Fibroblast of villous mesenchyme (primary cell): ENCODE results near the gene FGF19. TPM values are rescaled to one million over a fixed set of nuclear protein-coding genes. Genes with fewer than 3 reads are reported as not detected.
A peak's percentile ranks its signal among the peaks of the same experiment; 100 is the strongest.

ENCODE experiments used
- DNase-seq: peaks from one replicate; pipeline ENCODE4 v3.0.0-alpha.2; 2010; ENCODE audit warnings: low read depth
- H3K4me3 ChIP-seq: 2 replicates; pipeline ENCODE4 v1.5.1; 2011; ENCODE audit warnings: low read depth, mild to moderate bottlenecking, low read length
- total RNA-seq: library from RNA; depleted of rRNA; stranded (reverse); fragments of >200 nt; gene quantifications from 2 replicates; pipeline ENCODE4 v1.2.3, GENCODE V29; 2012
- TF ChIP-seq, protein P1 (sequence below): IDR thresholded peaks from 2 replicates; pipeline ENCODE4 v1.5.1; 2012; ENCODE audit warnings: low read depth, mild to moderate bottlenecking, low read length; ENCODE audit not compliant: insufficient read depth

The FGF19 gene
- total RNA-seq, 1 donor, result not detected

DNA sequence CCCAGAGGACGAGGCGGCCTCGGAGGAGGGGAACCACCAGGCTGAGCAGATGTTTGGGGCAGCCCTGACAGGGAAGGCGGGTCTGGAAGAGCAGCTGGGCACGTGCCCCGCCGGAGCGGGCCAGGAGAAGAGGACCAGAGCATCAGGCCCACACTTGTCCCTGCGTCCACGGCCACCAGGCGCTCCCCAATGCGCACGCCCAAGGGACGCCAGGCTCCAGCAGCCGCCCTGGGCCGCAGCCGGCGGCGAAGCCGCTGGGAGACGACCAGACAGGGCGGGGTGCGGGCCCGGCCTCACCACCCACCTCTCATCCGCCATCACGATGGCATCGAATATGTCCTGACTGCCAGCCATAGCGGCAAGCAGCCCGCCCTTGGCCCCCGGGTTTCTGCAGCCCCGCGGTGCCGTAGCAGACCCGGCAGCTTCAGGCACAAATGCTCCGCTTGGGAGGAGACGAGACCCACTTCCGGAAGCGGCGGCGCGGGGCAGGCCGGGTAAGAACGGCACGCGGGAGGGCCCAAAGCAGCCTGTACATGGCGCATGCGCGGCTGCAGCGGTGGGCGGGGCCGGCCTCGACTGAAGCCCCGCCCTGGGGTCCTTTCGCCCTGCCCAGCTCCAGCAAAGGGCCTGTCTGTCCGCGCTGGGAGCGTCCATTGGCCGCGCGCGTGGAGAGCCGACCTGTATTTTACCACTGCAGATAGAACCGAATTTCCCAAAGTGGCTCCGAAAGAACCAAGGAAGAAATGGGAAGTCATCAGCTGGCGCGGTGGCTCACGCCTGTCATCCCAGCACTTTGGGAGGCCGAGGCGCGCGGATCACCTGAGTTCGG is 28.7 kb downstream of the FGF19 start, which contains the start of gene LTO1:
Gene LTO1, minus strand, starts transcription at position 468 of the 829 bp plus-strand sequence. Its CDS starts 114 bp downstream, at position 354.
- H3K4me3 ChIP-seq, result peak within 1 kb of the TSS; percentile 96
- peak; percentile 98 for DNase-seq
- TF ChIP-seq, protein P1, sequence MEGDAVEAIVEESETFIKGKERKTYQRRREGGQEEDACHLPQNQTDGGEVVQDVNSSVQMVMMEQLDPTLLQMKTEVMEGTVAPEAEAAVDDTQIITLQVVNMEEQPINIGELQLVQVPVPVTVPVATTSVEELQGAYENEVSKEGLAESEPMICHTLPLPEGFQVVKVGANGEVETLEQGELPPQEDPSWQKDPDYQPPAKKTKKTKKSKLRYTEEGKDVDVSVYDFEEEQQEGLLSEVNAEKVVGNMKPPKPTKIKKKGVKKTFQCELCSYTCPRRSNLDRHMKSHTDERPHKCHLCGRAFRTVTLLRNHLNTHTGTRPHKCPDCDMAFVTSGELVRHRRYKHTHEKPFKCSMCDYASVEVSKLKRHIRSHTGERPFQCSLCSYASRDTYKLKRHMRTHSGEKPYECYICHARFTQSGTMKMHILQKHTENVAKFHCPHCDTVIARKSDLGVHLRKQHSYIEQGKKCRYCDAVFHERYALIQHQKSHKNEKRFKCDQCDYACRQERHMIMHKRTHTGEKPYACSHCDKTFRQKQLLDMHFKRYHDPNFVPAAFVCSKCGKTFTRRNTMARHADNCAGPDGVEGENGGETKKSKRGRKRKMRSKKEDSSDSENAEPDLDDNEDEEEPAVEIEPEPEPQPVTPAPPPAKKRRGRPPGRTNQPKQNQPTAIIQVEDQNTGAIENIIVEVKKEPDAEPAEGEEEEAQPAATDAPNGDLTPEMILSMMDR, result no peak

DNA sequence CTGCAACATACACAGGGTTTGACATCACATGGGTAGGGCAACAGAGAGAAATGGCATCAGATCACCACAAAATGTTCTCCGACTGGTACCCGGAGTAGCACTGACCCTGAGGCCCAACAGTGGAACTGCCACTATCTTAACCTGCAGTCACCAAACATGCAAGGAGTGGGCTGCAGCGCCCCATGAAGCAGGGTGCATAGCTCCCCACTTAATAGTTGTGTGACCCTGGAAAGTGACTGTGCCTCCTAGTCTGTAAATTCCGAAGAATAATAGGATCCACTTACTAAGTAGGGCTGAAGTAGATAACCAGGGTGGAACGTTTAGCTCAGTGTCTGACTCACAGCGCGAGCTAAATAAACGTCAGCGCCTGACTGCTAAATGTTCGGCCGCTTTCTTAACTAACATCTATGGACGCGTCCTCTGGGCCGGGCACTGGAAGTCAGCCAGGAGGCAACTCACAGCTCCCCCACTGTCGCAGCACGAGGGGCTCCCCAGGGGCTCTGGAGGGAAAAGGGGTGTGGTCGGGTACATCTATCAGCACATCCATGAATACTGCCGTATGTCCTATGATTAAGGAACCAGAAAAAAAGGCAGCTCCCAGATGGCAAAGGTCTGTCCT is 29.4 kb downstream of the FGF19 start:
- TF ChIP-seq, protein P1, result no peak
- H3K4me3 ChIP-seq, result peak overlapping the region; percentile 96
- peak; percentile 87 for DNase-seq

DNA sequence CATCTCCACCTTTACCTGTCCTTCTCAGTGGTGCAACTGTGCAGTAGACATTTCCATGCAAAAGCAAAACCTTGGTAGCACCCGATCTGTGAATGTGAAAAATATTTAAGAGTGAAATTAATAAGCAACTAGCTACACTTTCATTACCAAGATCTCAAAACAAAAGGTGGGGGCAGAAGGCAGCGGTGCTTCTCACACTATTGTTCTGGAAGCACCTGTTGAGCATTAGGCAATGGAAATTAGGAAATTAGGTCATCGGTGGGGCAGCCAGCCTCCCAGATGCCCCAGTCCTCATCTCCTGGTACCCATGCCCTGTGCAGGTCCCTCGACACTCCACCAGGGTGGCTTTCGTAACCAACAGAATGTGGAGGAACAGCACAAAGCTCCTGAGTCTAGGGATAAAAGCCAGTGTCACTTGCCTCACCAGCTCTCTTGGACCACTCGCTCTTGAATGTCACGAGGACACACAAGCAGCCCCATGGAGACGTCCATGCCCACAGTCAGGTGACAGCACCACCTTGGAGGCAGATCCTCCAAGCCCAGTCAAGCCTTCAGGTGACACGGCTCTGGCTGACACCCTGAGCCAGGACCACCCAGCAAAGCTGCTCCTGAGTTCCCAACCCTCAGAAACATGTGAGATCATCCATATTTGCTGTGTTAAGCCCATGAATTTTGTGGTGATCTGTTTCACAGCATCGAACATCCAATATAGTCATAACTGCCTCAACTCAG is 31.9 kb downstream of the FGF19 start:
- TF ChIP-seq, protein P1, result no peak
- no peak for DNase-seq
- H3K4me3 ChIP-seq, result no peak overlapping the region

DNA sequence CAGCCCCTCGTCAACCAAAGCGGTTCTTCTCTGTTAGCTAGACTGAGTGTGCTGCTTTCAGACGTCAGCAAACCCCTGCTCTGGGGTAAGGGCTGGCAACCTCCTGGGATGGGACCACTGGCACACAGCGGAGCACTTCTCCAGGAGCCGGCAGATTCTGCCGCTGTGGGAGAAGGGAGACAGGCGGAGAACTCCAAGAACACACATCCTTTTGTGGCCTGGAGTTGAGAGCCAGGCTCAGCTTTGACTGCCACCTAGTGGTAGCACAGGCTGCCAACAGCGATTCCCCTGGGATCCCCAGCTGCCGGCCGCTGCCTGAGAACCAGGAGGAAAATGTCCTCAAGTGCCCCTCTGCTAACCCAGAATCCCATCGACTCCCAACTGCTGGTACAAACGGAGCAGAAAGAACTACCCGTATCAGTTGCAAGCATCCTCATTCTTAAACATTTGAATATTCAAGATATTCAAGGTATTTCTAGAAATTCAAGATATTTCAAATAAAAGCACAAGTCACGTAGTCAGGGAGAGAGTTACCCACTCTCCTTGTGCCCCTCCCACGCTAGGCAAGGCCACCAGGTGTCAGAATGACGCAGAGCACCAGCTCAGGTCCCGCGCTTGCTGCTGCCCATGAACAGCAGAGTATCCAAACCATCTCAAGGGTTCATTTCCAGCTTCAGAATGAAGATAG is 33.5 kb downstream of the FGF19 start:
- TF ChIP-seq, protein P1, result peak; percentile 96
- no peak overlapping the region for H3K4me3 ChIP-seq
- DNase-seq, result peak; percentile 86

DNA sequence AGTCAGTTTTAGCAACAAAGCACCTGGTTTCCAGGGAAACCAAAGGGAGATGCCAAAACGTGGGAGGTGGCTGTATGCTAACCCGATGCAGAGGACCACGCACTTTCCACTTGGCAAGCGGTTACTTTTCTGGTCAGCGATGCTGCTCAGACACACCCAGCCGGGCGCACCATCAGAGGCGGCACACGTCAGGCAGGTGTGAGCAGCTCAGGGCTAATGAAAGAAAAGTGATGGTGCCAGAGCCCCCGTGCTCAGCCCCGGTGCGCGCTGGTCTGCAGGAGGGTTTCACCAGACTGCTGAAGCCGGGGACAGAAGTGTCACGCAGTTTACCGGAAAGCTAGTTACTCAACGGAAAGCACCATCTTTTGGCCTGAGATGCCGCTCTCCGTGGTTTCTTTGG is 34.3 kb downstream of the FGF19 start:
- DNase-seq, result no peak
- no peak overlapping the region for H3K4me3 ChIP-seq
- TF ChIP-seq, protein P1, result no peak

DNA sequence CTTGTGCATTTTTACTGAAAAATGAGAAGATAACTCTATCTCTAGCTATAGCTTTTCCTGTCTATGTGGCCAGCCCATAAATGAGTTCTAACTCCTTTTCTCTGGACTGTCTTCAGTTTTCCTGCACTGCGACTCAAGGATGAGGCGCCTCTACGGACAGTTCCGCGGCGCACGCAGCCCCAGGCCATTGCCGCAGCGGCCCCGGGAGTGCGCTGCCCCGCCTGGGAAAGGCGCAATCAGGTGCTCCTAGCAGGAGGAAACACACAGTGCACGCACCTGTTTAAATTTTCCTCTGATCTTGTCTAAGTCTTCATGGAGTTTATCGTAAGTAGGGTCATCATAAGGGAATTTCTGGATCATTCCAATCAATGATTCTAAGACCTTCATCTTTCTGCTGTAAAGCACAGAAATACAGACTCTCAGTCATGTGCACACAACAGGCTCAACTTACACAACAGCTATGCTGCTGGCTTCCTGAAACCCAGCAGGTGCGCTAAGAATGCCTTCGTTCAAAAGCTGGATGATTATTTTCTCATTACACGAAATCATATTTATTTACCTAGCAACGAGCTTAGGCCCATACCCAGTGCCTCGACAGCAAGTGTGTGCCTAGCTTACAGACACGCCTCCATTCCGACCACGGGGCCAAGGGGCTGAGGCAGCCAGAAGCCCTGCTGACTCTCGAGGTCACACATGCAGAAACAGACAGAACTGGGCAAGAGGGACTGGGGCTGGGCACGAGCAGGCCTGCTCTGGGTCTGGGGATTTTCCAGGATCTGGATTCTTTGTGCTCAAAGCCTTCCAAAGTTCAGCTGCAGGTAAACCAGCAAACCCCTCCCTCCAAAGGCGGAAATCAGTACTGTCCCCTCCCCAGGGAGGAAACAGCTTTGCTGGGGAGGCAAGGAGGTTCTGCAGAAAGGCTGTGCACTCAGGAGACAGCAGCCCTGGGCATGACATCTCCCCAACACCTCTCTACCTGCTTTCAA is 35.9 kb downstream of the FGF19 start:
- DNase-seq, result no peak
- TF ChIP-seq, protein P1, result no peak
- no peak overlapping the region for H3K4me3 ChIP-seq
